Measurements from ENCODE around the gene ABCA6.

Gene ABCA6

DNA sequence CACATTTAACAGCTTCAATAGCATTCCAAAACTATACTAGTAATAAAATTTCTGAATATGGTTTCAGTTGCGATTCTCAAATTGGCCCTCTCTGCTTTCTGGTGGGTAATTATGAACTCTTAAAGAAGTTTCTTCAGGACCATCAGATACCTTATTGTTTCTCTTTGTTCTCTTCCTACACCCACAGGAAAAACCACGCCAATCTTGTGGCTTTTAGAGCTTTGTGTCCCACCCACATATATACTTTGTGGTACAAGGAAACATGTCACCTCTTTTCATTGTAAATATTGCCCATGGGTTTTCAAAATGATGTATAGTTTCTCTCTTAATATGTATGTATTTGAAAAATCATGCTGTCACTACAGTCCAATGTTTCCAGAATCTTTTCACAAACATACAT, 93.1 kb downstream of the ABCA6 start:
- DNase-seq (ENCODE audit: low read depth, low spot score), result no peak

DNA sequence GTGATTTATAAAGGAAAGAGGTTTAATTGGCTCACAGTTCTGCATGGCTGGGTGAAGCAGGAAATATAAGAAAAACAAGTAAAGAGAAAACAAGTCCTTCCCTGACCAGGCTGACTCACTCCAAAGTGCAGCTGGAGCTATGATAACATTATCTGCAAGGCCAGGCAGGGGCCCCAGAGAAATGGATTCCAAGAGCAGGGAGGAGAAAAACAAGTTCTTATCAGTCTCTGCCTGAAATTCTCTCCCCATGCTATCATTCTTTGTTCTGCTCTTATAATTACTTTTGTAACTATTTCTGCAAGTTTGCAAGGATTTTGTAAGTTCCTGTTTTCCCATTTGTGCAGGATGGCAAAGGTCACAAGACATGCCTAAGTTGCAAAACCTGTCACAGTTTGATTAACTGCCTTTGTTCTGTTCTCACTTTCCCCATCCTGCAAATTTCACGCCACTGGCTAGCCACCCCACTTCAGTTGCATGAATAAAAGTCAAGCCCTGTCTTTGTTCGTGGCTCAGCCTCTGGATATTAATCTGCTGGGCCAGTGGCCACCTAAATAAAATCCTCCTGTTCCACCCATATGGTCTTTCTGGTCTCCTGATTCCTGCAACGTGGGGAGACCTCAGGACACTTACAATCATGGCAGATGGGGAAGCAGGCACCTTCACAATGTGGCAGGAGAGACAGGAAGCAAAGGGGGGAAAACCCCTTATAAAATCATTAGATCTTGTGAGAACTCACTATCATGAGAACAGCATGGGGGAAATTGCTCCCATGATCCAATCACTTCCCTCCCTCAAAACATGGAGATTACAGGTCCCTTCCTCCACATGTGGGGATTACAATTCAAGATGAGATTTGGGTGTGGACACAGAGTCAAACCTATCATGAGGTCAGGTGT, 94.1 kb downstream of the ABCA6 start:
- DNase-seq (ENCODE audit: low read depth, low spot score), result no peak

DNA sequence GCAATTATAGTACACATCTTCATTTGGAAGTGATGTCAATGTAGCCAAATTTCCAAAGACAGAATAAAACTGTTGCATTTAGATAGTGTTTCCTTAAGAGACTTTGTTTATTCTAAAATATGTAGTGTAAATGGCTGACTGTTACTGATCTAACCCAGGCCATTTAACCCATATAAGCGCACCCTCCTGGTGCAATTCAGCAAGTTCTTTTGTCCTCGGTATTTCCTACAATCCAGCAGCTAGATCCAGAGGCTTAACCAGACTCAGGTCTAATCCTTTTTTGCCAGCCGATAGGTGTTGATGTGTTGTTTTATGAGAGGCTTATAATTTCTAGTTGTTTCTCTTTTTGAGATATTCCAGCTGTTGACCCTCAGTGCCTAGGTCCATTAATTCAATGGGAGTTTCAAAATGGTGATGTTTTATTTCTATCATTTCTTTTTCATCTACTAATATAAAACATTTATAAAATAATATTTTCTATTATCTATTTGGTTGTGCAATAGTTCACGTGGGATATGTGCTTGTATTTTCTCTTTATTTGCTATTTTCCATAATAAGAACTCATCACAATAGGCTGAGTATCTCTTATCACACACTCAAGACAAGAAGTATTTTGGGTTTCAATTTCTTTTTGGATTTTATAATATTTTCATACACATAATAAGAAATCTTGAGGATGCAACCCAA, 95.4 kb downstream of the ABCA6 start:
- DNase-seq (ENCODE audit: low read depth, low spot score), result no peak

DNA sequence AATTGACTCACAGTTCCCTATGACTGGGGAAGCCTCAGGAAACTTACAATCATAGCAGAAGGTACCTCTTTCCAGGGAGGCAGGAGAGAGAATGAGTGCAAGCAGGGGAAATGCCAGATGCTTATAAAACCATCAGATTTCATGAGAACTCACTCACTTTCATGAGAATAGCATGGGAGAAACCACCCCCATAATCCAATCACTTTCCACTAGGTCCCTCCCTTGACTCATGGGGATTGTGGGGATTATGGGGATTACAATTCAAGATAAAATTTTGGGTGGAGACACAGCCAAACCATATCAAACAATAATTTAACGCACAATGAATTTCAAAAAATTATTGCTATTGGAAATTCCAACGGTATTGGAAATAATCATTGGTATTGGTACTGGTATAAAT, 96.0 kb downstream of the ABCA6 start:
- DNase-seq (ENCODE audit: low read depth, low spot score), result no peak

DNA sequence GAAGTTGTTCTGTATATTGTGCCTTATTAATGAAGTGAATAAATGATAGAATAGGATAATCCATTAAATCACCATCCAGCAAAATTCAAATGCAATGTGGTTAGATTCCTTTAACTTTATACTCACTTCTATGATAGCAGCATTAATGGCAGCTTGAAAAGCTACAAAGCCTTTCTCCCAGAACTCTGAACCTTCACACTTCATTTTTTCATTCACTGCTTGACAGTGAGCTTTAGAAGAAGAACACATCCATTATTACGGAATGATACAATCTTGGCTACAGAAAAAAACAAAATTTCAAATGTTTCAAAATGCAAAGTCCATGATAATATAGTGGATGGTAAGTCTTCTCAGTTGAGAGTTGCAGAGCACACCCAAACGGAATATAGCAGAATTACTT, 97.3 kb downstream of the ABCA6 start:
- DNase-seq (ENCODE audit: low read depth, low spot score), result no peak

DNA sequence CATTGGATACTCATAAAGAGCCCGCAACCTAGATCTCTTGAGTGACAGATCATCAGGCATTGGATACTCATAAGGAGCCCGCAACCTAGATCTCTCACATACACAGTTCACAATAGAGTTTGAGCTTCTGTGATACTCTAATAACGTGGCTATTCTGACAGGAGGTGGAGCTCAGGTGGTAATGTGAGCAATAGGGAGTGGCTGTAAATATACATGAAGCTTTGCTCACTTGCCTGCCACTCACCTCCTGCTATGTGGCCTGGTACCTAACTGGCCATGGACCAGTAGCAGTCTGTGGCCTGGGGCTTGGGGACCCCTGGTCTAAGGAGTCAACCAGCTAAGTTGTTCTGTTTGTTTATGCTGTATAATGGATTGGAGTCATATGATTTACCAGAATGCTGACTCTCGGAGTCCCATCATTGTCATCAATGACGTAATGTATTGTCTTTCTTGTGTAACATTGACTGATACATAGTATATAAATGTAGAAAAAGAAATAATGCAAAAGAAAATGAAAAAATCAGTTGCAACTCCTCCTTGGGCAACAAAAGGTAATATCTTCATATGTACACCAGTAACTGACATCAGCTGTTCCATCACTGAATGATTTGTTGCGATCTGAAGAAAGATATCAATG, 98.5 kb downstream of the ABCA6 start:
- DNase-seq (ENCODE audit: low read depth, low spot score), result no peak

DNA sequence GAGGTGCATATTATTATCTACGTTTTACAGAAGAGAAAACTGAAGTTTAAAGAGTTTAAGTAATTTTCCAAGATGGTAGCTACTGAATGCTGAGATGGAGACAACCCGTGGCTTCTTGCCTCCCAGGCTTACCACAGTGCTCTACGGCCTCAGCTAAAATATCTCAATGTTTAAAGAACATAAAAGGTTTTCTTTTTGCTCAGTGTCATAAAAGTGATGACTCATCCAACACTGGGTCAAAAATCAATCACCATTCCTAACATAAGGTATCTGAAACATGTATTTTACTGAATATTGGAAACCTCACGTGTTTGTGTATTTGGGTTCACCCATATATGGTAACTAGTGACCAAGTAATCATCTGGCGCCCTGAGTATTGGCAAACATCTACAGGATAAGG, 99.4 kb downstream of the ABCA6 start:
- no peak for DNase-seq (ENCODE audit: low read depth, low spot score)

DNA sequence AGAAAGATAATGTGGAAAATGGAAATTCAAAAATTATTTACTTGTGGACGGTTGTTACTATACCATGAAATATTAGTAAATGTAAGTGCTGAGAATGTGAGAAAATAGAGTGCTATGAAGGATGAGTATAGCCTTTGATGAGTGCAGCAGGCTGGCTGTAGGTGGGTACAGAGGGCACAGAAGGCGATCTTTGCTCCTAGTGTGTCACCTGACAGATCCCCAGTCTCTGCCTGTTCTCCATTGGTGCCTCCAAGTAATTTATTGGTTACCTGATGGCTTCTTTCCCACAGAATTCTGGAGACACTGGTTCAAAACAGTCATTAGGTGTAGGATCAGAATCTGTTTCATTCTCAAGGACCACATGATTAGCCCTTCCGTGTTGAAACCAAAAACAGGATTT, 109.9 kb downstream of the ABCA6 start:
- no peak for DNase-seq (ENCODE audit: low read depth, low spot score)

DNA sequence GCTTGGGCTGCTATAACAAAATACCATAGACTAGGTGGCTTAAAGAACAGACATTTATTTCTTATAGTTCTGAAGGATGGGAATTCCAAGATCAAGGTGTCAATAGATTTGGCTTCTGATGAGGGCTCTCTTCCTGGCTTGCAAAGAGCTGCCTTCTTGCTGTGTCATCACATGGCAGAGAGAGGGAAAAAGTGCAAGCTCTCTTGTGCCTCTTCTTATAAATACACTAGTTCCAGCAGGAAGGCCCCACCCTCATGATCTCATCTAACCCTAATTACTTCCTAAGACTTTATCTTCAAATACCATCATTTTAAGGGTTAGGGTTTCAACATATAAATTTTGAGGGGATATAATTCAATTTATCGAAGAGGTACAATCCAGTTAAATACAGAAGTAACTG, 111.5 kb downstream of the ABCA6 start:
- DNase-seq (ENCODE audit: low read depth, low spot score), result no peak
